GM10266 (cell line): ENCODE measurements around the gene TMEM94.
A peak's percentile ranks its signal among the peaks of the same experiment; 100 is the strongest.

Experiments
- DNase-seq: peaks from one replicate; pipeline ENCODE4 v3.0.0; 2012; ENCODE audit errors: extremely low spot score
- CTCF ChIP-seq: IDR thresholded peaks from 2 replicates; pipeline ENCODE4 v1.5.1; 2012; ENCODE audit warnings: mild to moderate bottlenecking, low read depth; ENCODE audit not compliant: control insufficient read depth, insufficient read depth; ENCODE audit errors: missing control alignments

Gene TMEM94

GRCh38 chr17:75524970-75525805 is 68.8 kb downstream of the TMEM94 start, which contains the start of gene LLGL2:
LLGL2 (plus strand) TSS chr17:75525697; CDS start chr17:75543427, 17,730 bp downstream.
- TF ChIP-seq CTCF = peak; percentile 59
- DNase-seq = peak; percentile 98

- TF ChIP-seq CTCF = no peak
- DNase-seq = peak; percentile 59
These were observed 69.5 kb downstream of the TMEM94 start for GRCh38 chr17:75525806-75526554.

- DNase-seq = no peak
These were observed 70.3 kb downstream of the TMEM94 start for GRCh38 chr17:75526555-75527270.

GRCh38 chr17:75530837-75531720 is 74.6 kb downstream of the TMEM94 start:
- no peak for DNase-seq
- TF ChIP-seq CTCF = no peak

More at GRCh38 chr17:75526555-75527270, 70.3 kb downstream of the TMEM94 start:
- TF ChIP-seq CTCF = no peak

GRCh38 chr17:75531721-75532072 is 75.3 kb downstream of the TMEM94 start:
- no peak for TF ChIP-seq CTCF
- no peak for DNase-seq

GRCh38 chr17:75535119-75535537 is 78.7 kb downstream of the TMEM94 start:
- no peak for TF ChIP-seq CTCF
- DNase-seq = no peak
